Measurements from ENCODE around the gene PYCARD. TPM values are rescaled to one million over a fixed set of nuclear protein-coding genes. Genes with fewer than 3 reads are reported as not detected.

Gene PYCARD
- total RNA-seq, 1 experiment from 2014 or later, result not detected

DNA sequence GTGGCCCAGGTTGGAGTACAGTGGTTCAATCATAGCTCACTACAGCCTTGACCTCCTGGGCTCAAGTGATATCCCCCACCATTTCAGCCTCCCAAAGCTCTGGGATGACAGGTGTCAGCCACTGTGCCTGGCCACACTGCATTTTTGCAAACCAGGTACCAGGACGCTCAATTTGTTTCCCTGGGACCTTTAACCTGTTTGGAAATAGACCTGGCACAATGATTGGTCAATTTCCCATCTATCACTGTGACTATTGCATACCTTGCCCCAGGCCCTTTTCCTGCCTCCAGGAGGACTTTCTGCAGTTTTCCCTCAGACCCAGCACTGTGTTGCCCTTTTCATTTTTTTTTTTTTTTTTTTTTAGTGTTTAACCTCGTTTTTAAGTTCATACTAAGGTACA is 33.7 kb downstream of the PYCARD start:
- no peak for DNase-seq (ENCODE audit: low read depth, low spot score)
- RAD21 ChIA-PET (ENCODE audit: low non-redundant PET in 1 of 2, low total read pairs in 2 of 2, uncharacterized antibody in 2 of 2, unreplicated experiment in 2 of 2), result no interaction called here
- Histone ChIP-seq H3K4me3 (replicated peaks in 1 of 2; ENCODE audit: low read depth in 1 of 2, low read length in 2 of 2) (no peak overlapping the region), H3K4me2 (ENCODE audit: low read length) (no peak overlapping the region), H4K20me1 (ENCODE audit: insufficient read depth) (no peaks in the 10 kb centered on the region), H3K27me3 (ENCODE audit: insufficient read depth, low read length) (no peaks in the 10 kb centered on the region), H3K4me1 (ENCODE audit: control insufficient read depth in 1 of 2, insufficient read depth in 2 of 2, low read length in 2 of 2) (peaks cover 0 to 3% of the 10 kb centered on the region in 2 experiments; a peak in 1 of 4 replicates), H3K9me2 (ENCODE audit: insufficient read depth) (no peaks in the 10 kb centered on the region), H3K9ac (ENCODE audit: low read length) (no peak overlapping the region), H3K27ac (ENCODE audit: low read depth, low read length) (no peak overlapping the region), H3K36me3 (ENCODE audit: control insufficient read depth in 1 of 2, insufficient read depth in 2 of 2, low read length in 2 of 2) (no peaks in the 10 kb centered on the region), H2AFZ (ENCODE audit: low read depth, low read length, poor library complexity, severe bottlenecking) (no peak overlapping the region), H3K9me3 (ENCODE audit: control insufficient read depth in 1 of 2, insufficient read depth in 1 of 2, low read depth in 1 of 2, low read length in 2 of 2) (no peaks in the 10 kb centered on the region), H3K79me2 (ENCODE audit: insufficient read depth, low read length) (no peaks in the 10 kb centered on the region)
- intact Hi-C loops (cut with micrococcal nuclease), result no loop called here
- TF ChIP-seq, protein P1, sequence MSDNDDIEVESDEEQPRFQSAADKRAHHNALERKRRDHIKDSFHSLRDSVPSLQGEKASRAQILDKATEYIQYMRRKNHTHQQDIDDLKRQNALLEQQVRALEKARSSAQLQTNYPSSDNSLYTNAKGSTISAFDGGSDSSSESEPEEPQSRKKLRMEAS (IDR thresholded peaks at IDR 0.05), result no peak
- TF ChIP-seq ZFX (IDR thresholded peaks at IDR 0.05) (no peak), POLR2A (IDR thresholded peaks at IDR 0.05; ENCODE audit: borderline replicate concordance, extremely low read depth, insufficient read depth, insufficient read length) (no peak), EZH2phosphoT487 (IDR thresholded peaks at IDR 0.05; ENCODE audit: borderline replicate concordance) (no peak), SP1 (IDR thresholded peaks at IDR 0.05; ENCODE audit: low read depth) (no peak), RAD21 (IDR thresholded peaks at IDR 0.05; ENCODE audit: low read depth) (no peak), ELF1 (IDR thresholded peaks at IDR 0.05; ENCODE audit: borderline replicate concordance, low read depth) (no peak), POLR2AphosphoS5 (IDR thresholded peaks at IDR 0.05; ENCODE audit: low read depth, low read length) (no peak)
- TF ChIP-seq, protein P2, sequence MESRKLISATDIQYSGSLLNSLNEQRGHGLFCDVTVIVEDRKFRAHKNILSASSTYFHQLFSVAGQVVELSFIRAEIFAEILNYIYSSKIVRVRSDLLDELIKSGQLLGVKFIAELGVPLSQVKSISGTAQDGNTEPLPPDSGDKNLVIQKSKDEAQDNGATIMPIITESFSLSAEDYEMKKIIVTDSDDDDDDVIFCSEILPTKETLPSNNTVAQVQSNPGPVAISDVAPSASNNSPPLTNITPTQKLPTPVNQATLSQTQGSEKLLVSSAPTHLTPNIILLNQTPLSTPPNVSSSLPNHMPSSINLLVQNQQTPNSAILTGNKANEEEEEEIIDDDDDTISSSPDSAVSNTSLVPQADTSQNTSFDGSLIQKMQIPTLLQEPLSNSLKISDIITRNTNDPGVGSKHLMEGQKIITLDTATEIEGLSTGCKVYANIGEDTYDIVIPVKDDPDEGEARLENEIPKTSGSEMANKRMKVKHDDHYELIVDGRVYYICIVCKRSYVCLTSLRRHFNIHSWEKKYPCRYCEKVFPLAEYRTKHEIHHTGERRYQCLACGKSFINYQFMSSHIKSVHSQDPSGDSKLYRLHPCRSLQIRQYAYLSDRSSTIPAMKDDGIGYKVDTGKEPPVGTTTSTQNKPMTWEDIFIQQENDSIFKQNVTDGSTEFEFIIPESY (IDR thresholded peaks at IDR 0.05; ENCODE audit: extremely low read depth, insufficient replicate concordance, low read length), result no peak
- TF ChIP-seq, protein P3, sequence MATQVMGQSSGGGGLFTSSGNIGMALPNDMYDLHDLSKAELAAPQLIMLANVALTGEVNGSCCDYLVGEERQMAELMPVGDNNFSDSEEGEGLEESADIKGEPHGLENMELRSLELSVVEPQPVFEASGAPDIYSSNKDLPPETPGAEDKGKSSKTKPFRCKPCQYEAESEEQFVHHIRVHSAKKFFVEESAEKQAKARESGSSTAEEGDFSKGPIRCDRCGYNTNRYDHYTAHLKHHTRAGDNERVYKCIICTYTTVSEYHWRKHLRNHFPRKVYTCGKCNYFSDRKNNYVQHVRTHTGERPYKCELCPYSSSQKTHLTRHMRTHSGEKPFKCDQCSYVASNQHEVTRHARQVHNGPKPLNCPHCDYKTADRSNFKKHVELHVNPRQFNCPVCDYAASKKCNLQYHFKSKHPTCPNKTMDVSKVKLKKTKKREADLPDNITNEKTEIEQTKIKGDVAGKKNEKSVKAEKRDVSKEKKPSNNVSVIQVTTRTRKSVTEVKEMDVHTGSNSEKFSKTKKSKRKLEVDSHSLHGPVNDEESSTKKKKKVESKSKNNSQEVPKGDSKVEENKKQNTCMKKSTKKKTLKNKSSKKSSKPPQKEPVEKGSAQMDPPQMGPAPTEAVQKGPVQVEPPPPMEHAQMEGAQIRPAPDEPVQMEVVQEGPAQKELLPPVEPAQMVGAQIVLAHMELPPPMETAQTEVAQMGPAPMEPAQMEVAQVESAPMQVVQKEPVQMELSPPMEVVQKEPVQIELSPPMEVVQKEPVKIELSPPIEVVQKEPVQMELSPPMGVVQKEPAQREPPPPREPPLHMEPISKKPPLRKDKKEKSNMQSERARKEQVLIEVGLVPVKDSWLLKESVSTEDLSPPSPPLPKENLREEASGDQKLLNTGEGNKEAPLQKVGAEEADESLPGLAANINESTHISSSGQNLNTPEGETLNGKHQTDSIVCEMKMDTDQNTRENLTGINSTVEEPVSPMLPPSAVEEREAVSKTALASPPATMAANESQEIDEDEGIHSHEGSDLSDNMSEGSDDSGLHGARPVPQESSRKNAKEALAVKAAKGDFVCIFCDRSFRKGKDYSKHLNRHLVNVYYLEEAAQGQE (IDR thresholded peaks at IDR 0.05; ENCODE audit: low read depth), result no peak
- TF ChIP-seq, protein P4, sequence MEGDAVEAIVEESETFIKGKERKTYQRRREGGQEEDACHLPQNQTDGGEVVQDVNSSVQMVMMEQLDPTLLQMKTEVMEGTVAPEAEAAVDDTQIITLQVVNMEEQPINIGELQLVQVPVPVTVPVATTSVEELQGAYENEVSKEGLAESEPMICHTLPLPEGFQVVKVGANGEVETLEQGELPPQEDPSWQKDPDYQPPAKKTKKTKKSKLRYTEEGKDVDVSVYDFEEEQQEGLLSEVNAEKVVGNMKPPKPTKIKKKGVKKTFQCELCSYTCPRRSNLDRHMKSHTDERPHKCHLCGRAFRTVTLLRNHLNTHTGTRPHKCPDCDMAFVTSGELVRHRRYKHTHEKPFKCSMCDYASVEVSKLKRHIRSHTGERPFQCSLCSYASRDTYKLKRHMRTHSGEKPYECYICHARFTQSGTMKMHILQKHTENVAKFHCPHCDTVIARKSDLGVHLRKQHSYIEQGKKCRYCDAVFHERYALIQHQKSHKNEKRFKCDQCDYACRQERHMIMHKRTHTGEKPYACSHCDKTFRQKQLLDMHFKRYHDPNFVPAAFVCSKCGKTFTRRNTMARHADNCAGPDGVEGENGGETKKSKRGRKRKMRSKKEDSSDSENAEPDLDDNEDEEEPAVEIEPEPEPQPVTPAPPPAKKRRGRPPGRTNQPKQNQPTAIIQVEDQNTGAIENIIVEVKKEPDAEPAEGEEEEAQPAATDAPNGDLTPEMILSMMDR (IDR thresholded peaks at IDR 0.05 in 2 of 3, conservative IDR thresholded peaks at IDR 0.05 in 1 of 3; ENCODE audit: borderline replicate concordance in 1 of 3, insufficient read depth in 1 of 3, low read depth in 2 of 3, low read length in 2 of 3), result no peak
- POLR2A ChIA-PET, result no interaction called here
- peak; percentile 58; the same call in 1 of the 2 replicates for ATAC-seq
- CTCF ChIA-PET, result no interaction called here
- BruUV-seq (replicated peaks), result no TSS peak

All from HCT116 (cell line).